PC-9 (cell line): ENCODE results near the gene FBXO7. TPM values are rescaled to one million over a fixed set of nuclear protein-coding genes. Genes with fewer than 3 reads are reported as not detected.

Experiments used
- BruUV-seq: library from RNA; stranded (reverse); fragments of 400-500 nt; replicated peaks from 2 replicates; lab custom pipeline; 2021; lab: Mats Ljungman, UMichigan
- CTCF ChIA-PET: fragments of 300-600 bp; sonication (Branson Sonifier 250); formaldehyde crosslinking; loops from one replicate; lab custom pipeline; 2022; ENCODE audit warnings: antibody characterized with exemption; lab: Charles Lee
- POLR2A ChIA-PET: fragments of 300-600 bp; sonication (Branson Sonifier 250); formaldehyde crosslinking; loops from one replicate; lab custom pipeline; 2022; ENCODE audit warnings: antibody characterized with exemption; ENCODE audit not compliant: unreplicated experiment; lab: Charles Lee
- DNase-seq, 2 experiments: peaks; one replicate each; pipeline versions ENCODE4 v3.0.0 to v3.0.0-alpha.2; 2015 to 2022; ENCODE audit warnings: mixed read lengths in 1 of 2
- H2AFZ ChIP-seq: fragments of 200-600 bp; sonication (generic); 2 replicates; pipeline ENCODE4 v1.8.1; 2017; ENCODE audit warnings: antibody characterized with exemption
- H3F3A ChIP-seq: fragments of 200-600 bp; sonication (generic); 2 replicates; pipeline ENCODE4 v1.8.1; 2017; ENCODE audit warnings: antibody characterized with exemption, mild to moderate bottlenecking, low read depth; ENCODE audit not compliant: insufficient read depth
- H3K27ac ChIP-seq: fragments of 200-600 bp; sonication (generic); 2 replicates; pipeline ENCODE4 v1.6.1; 2016; ENCODE audit warnings: mixed run types
- H3K27me3 ChIP-seq: fragments of 200-600 bp; sonication (generic); 2 replicates; pipeline ENCODE4 v1.6.1; 2016; ENCODE audit warnings: low read depth, mixed run types; ENCODE audit not compliant: insufficient read depth
- H3K36me3 ChIP-seq: fragments of 200-600 bp; sonication (generic); 2 replicates; pipeline ENCODE4 v1.6.1; 2016; ENCODE audit warnings: low read depth, mixed run types
- H3K4me1 ChIP-seq: fragments of 200-600 bp; sonication (generic); replicated peaks from 2 replicates; pipeline ENCODE4 v1.6.1; 2016; ENCODE audit warnings: mixed run types; ENCODE audit not compliant: insufficient read depth
- H3K4me2 ChIP-seq: fragments of 200-600 bp; sonication (generic); 2 replicates; pipeline ENCODE4 v1.6.1; 2017; ENCODE audit warnings: mixed run types
- H3K4me3 ChIP-seq: fragments of 200-600 bp; sonication (generic); 2 replicates; pipeline ENCODE4 v1.6.1; 2016; ENCODE audit warnings: mixed run types
- H3K79me2 ChIP-seq: fragments of 200-600 bp; sonication (generic); 2 replicates; pipeline ENCODE4 v1.6.1; 2017; ENCODE audit warnings: low read depth, mixed run types
- H3K9me2 ChIP-seq: fragments of 200-600 bp; sonication (generic); 2 replicates; pipeline ENCODE4 v1.8.1; 2017; ENCODE audit warnings: mild to moderate bottlenecking; ENCODE audit not compliant: insufficient read depth
- H3K9me3 ChIP-seq: fragments of 200-600 bp; sonication (generic); 2 replicates; pipeline ENCODE4 v1.8.1; 2016; ENCODE audit warnings: low read depth; ENCODE audit not compliant: insufficient read depth
- H4K20me1 ChIP-seq: fragments of 200-600 bp; sonication (generic); 2 replicates; pipeline ENCODE4 v1.8.1; 2017; ENCODE audit not compliant: insufficient read depth
- CTCF ChIP-seq: fragments of 200-600 bp; sonication (generic); conservative IDR thresholded peaks from 2 replicates; pipeline ENCODE4 v1.6.1; 2017; ENCODE audit warnings: mixed run types, antibody characterized with exemption, mild to moderate bottlenecking, moderate library complexity
- EZH2 ChIP-seq: fragments of 200-600 bp; sonication (generic); IDR thresholded peaks from 2 replicates; pipeline ENCODE4 v1.8.0; 2017; ENCODE audit warnings: antibody characterized with exemption, low read depth
- intact Hi-C: fragments of 100-400 bp; cut with micrococcal nuclease; formaldehyde crosslinking; loops from one replicate; pipeline ENCODE4 v1.10.0; 2022; ENCODE audit not compliant: unreplicated experiment
- total RNA-seq: library from RNA; stranded (reverse); gene quantifications from 2 replicates; pipeline ENCODE4 v1.2.3, GENCODE V29; 2021

Gene FBXO7
- total RNA-seq, 1 experiment from 2014 or later = 81.9 TPM

DNA sequence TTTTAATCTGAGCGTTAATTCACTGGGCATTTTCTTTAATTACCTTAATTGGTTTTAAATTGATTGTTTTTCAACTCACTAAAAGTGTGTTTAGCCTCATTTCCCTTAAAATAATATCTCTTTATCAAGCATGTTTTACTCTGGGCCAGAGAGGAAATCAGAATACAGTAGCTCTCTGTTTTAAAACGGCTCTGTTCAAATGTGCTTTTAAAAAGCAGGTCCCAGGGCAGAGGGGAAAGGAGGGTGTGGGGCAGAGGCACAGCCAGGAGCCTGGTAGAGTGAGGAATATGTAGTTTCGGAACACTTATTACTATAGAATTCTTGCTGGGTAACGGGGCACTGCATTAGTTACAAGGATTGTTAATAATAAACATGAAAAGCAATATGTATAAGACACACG is 47.6 kb downstream of the FBXO7 start:
- intact Hi-C loops = no loop called here
- Histone ChIP-seq H3K9me3 (no peaks in the 10 kb centered on the region), H3K27me3 (no peaks in the 10 kb centered on the region), H3F3A (no peaks in the 10 kb centered on the region), H3K36me3 (no peaks in the 10 kb centered on the region), H3K9me2 (no peaks in the 10 kb centered on the region), H3K4me2 (no peak overlapping the region), H4K20me1 (no peaks in the 10 kb centered on the region), H3K4me1 (no peaks in the 10 kb centered on the region), H2AFZ (no peak overlapping the region), H3K4me3 (no peak overlapping the region), H3K27ac (no peak overlapping the region), H3K79me2 (no peaks in the 10 kb centered on the region)
- DNase-seq = no peak
- no peak for TF ChIP-seq EZH2
- TF ChIP-seq CTCF = no peak
- ChIA-PET CTCF (no interaction called here), POLR2A (no interaction called here)
- no TSS peak for BruUV-seq

DNA sequence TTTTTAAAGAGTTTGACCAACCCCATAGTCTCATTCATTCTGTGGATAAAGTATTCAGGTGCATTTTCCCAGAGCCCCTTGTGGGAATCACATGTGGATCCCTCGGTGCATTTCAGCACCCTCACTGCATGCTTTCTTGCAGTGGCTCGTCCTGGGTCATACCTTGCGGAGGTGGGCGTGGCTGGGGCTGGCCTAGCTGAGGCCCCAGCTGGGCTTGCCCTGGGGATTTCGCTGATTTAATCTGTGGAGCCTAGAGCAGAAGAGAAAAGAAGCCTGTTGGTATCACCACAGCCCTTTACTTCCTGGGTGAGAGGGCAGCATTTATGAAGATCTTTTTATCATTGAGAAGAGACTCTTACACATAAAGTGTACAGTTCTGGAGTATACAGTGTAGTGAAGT is 53.1 kb downstream of the FBXO7 start:
- intact Hi-C loops = loop anchor here (2.0 to 5.0 kb wide), 3 partner anchors 269 to 680 kb away; no protein-coding TSS in a partner anchor
- TF ChIP-seq EZH2 = no peak
- no peak for TF ChIP-seq CTCF
- DNase-seq = peak in 1 of 2 experiments; percentile 4
- H3F3A ChIP-seq = no peaks in the 10 kb centered on the region; the same call in 1 of the 2 replicates
- H3K27me3 ChIP-seq = no peaks in the 10 kb centered on the region
- H3K4me2 ChIP-seq = no peak overlapping the region
- no TSS peak for BruUV-seq
- H3K79me2 ChIP-seq = no peaks in the 10 kb centered on the region
- ChIA-PET POLR2A (no interaction called here), CTCF (no interaction called here)
- H3K36me3 ChIP-seq = no peaks in the 10 kb centered on the region
- H3K9me3 ChIP-seq = no peaks in the 10 kb centered on the region
- H2AFZ ChIP-seq = no peak overlapping the region
- H3K4me3 ChIP-seq = no peak overlapping the region
- H4K20me1 ChIP-seq = no peaks in the 10 kb centered on the region
- H3K27ac ChIP-seq = no peak overlapping the region
- H3K4me1 ChIP-seq = peaks cover 13% of the 10 kb centered on the region
- H3K9me2 ChIP-seq = no peaks in the 10 kb centered on the region

DNA sequence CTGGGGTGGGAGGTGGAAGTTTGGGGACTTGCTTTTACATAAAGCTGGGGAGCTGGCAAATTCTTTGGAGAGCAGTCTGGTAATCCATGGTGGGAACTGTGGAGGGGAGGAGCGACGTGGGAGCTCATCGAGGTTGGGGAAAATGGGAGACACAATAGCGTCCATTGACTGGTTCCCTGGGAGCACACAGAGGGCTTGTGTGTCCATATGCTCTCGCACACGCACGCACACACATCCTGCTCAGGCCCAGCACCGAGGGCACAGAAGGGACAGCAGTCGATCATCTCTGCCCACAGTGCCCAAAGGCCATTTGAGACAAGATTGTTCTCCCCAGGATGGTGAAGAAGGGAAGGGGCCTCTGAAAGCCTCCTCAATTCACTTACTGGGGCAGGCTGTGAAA is 53.7 kb downstream of the FBXO7 start:
- Histone ChIP-seq H3K27me3 (no peaks in the 10 kb centered on the region), H3K36me3 (no peaks in the 10 kb centered on the region), H3K79me2 (no peaks in the 10 kb centered on the region), H3K4me3 (no peak overlapping the region), H3K4me2 (no peak overlapping the region), H3K9me3 (no peaks in the 10 kb centered on the region), H3F3A (no peaks in the 10 kb centered on the region; the same call in 1 of the 2 replicates), H2AFZ (no peak overlapping the region), H4K20me1 (no peaks in the 10 kb centered on the region), H3K27ac (no peak overlapping the region), H3K9me2 (no peaks in the 10 kb centered on the region), H3K4me1 (peaks cover 13% of the 10 kb centered on the region)
- CTCF ChIA-PET = no interaction called here
- POLR2A ChIA-PET = no interaction called here
- no peak for TF ChIP-seq CTCF
- no peak for TF ChIP-seq EZH2
- intact Hi-C loops = loop anchor here (2.0 to 5.0 kb wide), 3 partner anchors 268 to 679 kb away; no protein-coding TSS in a partner anchor
- BruUV-seq = no TSS peak
- peak in 1 of 2 experiments; percentile 3 for DNase-seq
